Diencephalon (tissue), 1 donor: Measurements from ENCODE around the gene MRRF. TPM values are rescaled to one million over a fixed set of nuclear protein-coding genes. Genes with fewer than 3 reads are reported as not detected.

Experiments used
- small RNA-seq: library from RNA; depleted of rRNA; stranded (forward); fragments of <200 nt; gene quantifications from one replicate; pipeline ENCODE3, GENCODE V24; 2014
- total RNA-seq: library from RNA; depleted of rRNA; stranded (reverse); fragments of >200 nt; gene quantifications from one replicate; pipeline ENCODE4 v1.2.3, GENCODE V29; 2014

MRRF gene
- 25.1 TPM for total RNA-seq

GRCh38 chr9:122264360-122265148 is at the start of gene MRRF, which contains the start of gene RBM18:
Gene MRRF, plus strand, starts transcription at chr9:122264882. Its CDS starts 6,010 bp downstream, at chr9:122270892.
Gene RBM18, minus strand, starts transcription at chr9:122264840. Its CDS starts 3,348 bp downstream, at chr9:122261492.

GRCh38 chr9:122228568-122229484 is 35.9 kb upstream of the MRRF start, which contains the start of gene LHX6:
Gene LHX6, minus strand, starts transcription at chr9:122228957. Its CDS starts 217 bp downstream, at chr9:122228740.

GRCh38 chr9:122370869-122371755 is 106.4 kb downstream of the MRRF start, which contains the start of gene PTGS1:
Gene PTGS1, plus strand, starts transcription at chr9:122371024. Its CDS starts 61 bp downstream, at chr9:122371085.

Small RNA genes lying within 50 kb of the gene (small RNA-seq; reads per million reads assigned to genes)
- not detected for gene AL162424.1

Other genes starting within 250 kb of the MRRF start
- 42.0 TPM for gene TTLL11, start 171.6 kb upstream of the MRRF start, total RNA-seq
- 58.4 TPM for gene NDUFA8, start 105.1 kb upstream of the MRRF start, total RNA-seq
- 7.8 TPM for gene MORN5, start 105.0 kb upstream of the MRRF start, total RNA-seq
- gene LHX6, start 35.9 kb upstream of the MRRF start, total RNA-seq, result 22.1 TPM
- gene RBM18, start within 50 bp of the MRRF start, total RNA-seq, result 21.0 TPM
- gene PTGS1, start 106.1 kb downstream of the MRRF start, total RNA-seq, result 1.4 TPM
- not detected for gene OR1J1, start 213.0 kb downstream of the MRRF start, total RNA-seq
- gene OR1J2, start 245.9 kb downstream of the MRRF start, total RNA-seq, result not detected